Ishikawa (cell line): Measurements from ENCODE around the gene ANKRD52.

ENCODE experiments used
- CEBPB ChIP-seq: IDR thresholded peaks from 2 replicates; pipeline ENCODE4 v1.6.1; 2012
- CREB1 ChIP-seq: IDR thresholded peaks from 2 replicates; pipeline ENCODE4 v1.6.1; 2012; ENCODE audit warnings: low read depth
- EGR1 ChIP-seq: IDR thresholded peaks from 2 replicates; pipeline ENCODE4 v1.6.1; 2012
- EP300 ChIP-seq: IDR thresholded peaks from 2 replicates; pipeline ENCODE4 v1.6.1; 2012; ENCODE audit warnings: borderline replicate concordance
- NFIC ChIP-seq: IDR thresholded peaks from 2 replicates; pipeline ENCODE4 v1.6.1; 2012
- RAD21 ChIP-seq: IDR thresholded peaks from 2 replicates; pipeline ENCODE4 v1.6.1; 2012; ENCODE audit warnings: low read depth
- TAF1 ChIP-seq: IDR thresholded peaks from 2 replicates; pipeline ENCODE4 v1.6.1; 2012; ENCODE audit warnings: low read depth, mild to moderate bottlenecking
- TEAD4 ChIP-seq: IDR thresholded peaks from 2 replicates; pipeline ENCODE4 v1.6.1; 2012
- YY1 ChIP-seq: IDR thresholded peaks from 2 replicates; pipeline ENCODE4 v1.6.1; 2012; ENCODE audit warnings: low read depth
- TF ChIP-seq, protein P1 (sequence below): IDR thresholded peaks from 2 replicates; pipeline ENCODE4 v1.6.1; 2012
- TF ChIP-seq, protein P2 (sequence below): IDR thresholded peaks from 2 replicates; pipeline ENCODE4 v1.6.1; 2012; ENCODE audit warnings: low read depth, mild to moderate bottlenecking

DNA sequence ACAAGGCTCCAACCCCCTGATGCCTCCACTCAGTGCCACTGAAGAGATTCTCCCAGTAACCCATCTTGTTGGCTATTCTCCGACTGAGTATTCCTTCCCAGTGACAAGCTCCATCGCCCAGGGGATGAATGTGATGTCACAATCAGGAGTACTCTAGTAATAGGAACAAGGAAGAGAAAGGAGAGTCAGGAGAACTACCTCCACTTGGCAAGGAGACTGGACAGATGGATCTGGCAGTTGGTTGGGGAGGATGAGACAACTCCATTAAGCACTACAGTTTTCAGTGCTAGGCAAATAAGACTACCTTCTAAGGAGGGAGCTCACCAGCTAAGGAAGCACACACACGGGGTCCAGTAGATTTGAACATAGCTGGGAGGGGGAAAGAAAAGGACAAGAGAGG is 41.7 kb downstream of the ANKRD52 start:
- TF ChIP-seq EP300, result no peak
- TF ChIP-seq, protein P1, sequence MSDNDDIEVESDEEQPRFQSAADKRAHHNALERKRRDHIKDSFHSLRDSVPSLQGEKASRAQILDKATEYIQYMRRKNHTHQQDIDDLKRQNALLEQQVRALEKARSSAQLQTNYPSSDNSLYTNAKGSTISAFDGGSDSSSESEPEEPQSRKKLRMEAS, result no peak
- no peak for TF ChIP-seq YY1
- no peak for TF ChIP-seq CEBPB
- no peak for TF ChIP-seq TAF1
- TF ChIP-seq RAD21, result no peak
- TF ChIP-seq EGR1, result no peak
- no peak for TF ChIP-seq CREB1
- no peak for TF ChIP-seq NFIC
- no peak for TF ChIP-seq TEAD4
- TF ChIP-seq, protein P2, sequence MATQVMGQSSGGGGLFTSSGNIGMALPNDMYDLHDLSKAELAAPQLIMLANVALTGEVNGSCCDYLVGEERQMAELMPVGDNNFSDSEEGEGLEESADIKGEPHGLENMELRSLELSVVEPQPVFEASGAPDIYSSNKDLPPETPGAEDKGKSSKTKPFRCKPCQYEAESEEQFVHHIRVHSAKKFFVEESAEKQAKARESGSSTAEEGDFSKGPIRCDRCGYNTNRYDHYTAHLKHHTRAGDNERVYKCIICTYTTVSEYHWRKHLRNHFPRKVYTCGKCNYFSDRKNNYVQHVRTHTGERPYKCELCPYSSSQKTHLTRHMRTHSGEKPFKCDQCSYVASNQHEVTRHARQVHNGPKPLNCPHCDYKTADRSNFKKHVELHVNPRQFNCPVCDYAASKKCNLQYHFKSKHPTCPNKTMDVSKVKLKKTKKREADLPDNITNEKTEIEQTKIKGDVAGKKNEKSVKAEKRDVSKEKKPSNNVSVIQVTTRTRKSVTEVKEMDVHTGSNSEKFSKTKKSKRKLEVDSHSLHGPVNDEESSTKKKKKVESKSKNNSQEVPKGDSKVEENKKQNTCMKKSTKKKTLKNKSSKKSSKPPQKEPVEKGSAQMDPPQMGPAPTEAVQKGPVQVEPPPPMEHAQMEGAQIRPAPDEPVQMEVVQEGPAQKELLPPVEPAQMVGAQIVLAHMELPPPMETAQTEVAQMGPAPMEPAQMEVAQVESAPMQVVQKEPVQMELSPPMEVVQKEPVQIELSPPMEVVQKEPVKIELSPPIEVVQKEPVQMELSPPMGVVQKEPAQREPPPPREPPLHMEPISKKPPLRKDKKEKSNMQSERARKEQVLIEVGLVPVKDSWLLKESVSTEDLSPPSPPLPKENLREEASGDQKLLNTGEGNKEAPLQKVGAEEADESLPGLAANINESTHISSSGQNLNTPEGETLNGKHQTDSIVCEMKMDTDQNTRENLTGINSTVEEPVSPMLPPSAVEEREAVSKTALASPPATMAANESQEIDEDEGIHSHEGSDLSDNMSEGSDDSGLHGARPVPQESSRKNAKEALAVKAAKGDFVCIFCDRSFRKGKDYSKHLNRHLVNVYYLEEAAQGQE, result no peak
